Keratinocyte (primary cell): ENCODE results near the gene ZNF205. TPM values are rescaled to one million over a fixed set of nuclear protein-coding genes. Genes with fewer than 3 reads are reported as not detected.

ENCODE experiments used
- DNase-seq: peaks from one replicate; pipeline ENCODE4 v3.0.0-alpha.2; 2011; ENCODE audit warnings: low read depth, missing footprints, low spot score
- FAIRE-seq: peaks from 2 replicates; lab custom pipeline; 2011; peaks lifted over from hg19 to GRCh38; lab: Jason Lieb, UNC
- H2AFZ ChIP-seq: 2 replicates; pipeline ENCODE4 v1.6.0; 2012; ENCODE audit warnings: low read length, control low read depth, inconsistent platforms; ENCODE audit not compliant: control insufficient read depth
- H3K27ac ChIP-seq: 2 replicates; pipeline ENCODE4 v1.5.1; 2011; ENCODE audit warnings: low read length; ENCODE audit not compliant: control insufficient read depth, insufficient read depth
- H3K27me3 ChIP-seq: 3 replicates; pipeline ENCODE4 v1.6.0; 2011; ENCODE audit warnings: low read length; ENCODE audit not compliant: control insufficient read depth, insufficient read depth; ENCODE audit errors: extremely low read depth
- H3K36me3 ChIP-seq, 2 experiments: 2 replicates in 1 of 2; 3 replicates in 1 of 2; pipeline ENCODE4 v1.5.1; 2011; ENCODE audit warnings: low read length in 2 of 2, mild to moderate bottlenecking in 1 of 2; ENCODE audit not compliant: control insufficient read depth in 2 of 2, insufficient read depth in 2 of 2; ENCODE audit errors: extremely low read depth in 1 of 2
- H3K4me1 ChIP-seq: 3 replicates; pipeline ENCODE4 v1.5.1; 2011; ENCODE audit warnings: low read length; ENCODE audit not compliant: control insufficient read depth, insufficient read depth; ENCODE audit errors: extremely low read depth
- H3K4me2 ChIP-seq: 3 replicates; pipeline ENCODE4 v1.6.0; 2011; ENCODE audit warnings: low read depth, low read length; ENCODE audit not compliant: control insufficient read depth, insufficient read depth; ENCODE audit errors: extremely low read depth
- H3K4me3 ChIP-seq, 3 experiments: fragments of 200-600 bp in 1 of 3; sonication (generic) in 1 of 3; 2 replicates in 2 of 3; 3 replicates in 1 of 3; pipeline ENCODE4 v1.5.1; 2011 to 2016; ENCODE audit warnings: low read length in 3 of 3, mild to moderate bottlenecking in 3 of 3, control low read depth in 2 of 3, inconsistent platforms in 1 of 3, low read depth in 1 of 3, mixed read lengths in 1 of 3, mixed run types in 1 of 3, moderate library complexity in 1 of 3; ENCODE audit not compliant: control insufficient read depth in 2 of 3, insufficient read depth in 2 of 3; ENCODE audit errors: extremely low read depth in 1 of 3
- H3K79me2 ChIP-seq: 2 replicates; pipeline ENCODE4 v1.6.0; 2012; ENCODE audit warnings: low read length; ENCODE audit not compliant: control insufficient read depth, insufficient read depth
- H3K9ac ChIP-seq: 3 replicates; pipeline ENCODE4 v1.6.0; 2011; ENCODE audit warnings: low read length; ENCODE audit not compliant: control insufficient read depth, insufficient read depth; ENCODE audit errors: extremely low read depth
- H3K9me1 ChIP-seq: 3 replicates; pipeline ENCODE4 v1.6.0; 2011; ENCODE audit warnings: low read length; ENCODE audit not compliant: control insufficient read depth, insufficient read depth; ENCODE audit errors: extremely low read depth
- H3K9me3 ChIP-seq: 2 replicates; pipeline ENCODE4 v1.5.1; 2012; ENCODE audit warnings: low read depth, low read length; ENCODE audit not compliant: control insufficient read depth
- H4K20me1 ChIP-seq: 3 replicates; pipeline ENCODE4 v1.6.0; 2011; ENCODE audit warnings: low read length; ENCODE audit not compliant: control insufficient read depth, insufficient read depth; ENCODE audit errors: extremely low read depth
- CTCF ChIP-seq, 3 experiments: IDR thresholded peaks in 1 of 3; conservative IDR thresholded peaks in 1 of 3; optimal IDR thresholded peaks in 1 of 3; 2 replicates in 2 of 3; 3 replicates in 1 of 3; pipeline versions ENCODE3 to v1.5.1; 2011; ENCODE audit warnings: low read length in 3 of 3, mild to moderate bottlenecking in 3 of 3, moderate library complexity in 2 of 3, control low read depth in 1 of 3, inconsistent platforms in 1 of 3; ENCODE audit not compliant: insufficient read depth in 2 of 3; ENCODE audit errors: extremely low read depth in 1 of 3
- EZH2 ChIP-seq: IDR thresholded peaks from one replicate; pipeline ENCODE4 v1.6.1; 2012; ENCODE audit warnings: inconsistent platforms, mild to moderate bottlenecking, low read length, moderate library complexity
- dilution Hi-C: fragments of 300-500 bp; cut with MboI; formaldehyde crosslinking; loops from one replicate; pipeline ENCODE4 v1.7.0; 2020; ENCODE audit warnings: low sequenced_read_pairs; ENCODE audit not compliant: extremely low pct_ligation_motif_present
- polyA plus RNA-seq, 5 experiments: library from polyadenylated mRNA; depleted of rRNA in 3 of 5; stranded (reverse) in 3 of 5; stranded (forward) in 1 of 5; unstranded in 1 of 5; fragments of >200 nt; gene quantifications; 1 replicate in 1 of 5; 2 replicates in 3 of 5; 3 replicates in 1 of 5; pipeline versions ENCODE4 v1.2.1 to v1.2.3, GENCODE V29; 2011 to 2012; ENCODE audit warnings: missing spikeins in 2 of 5, low read depth in 1 of 5, low replicate concordance in 1 of 5

The ZNF205 gene
- polyA plus RNA-seq, 1 donor (not counting 4 experiments of a cell fraction or from before 2014, with no cell fraction given), result 6.0 TPM

GRCh38 chr16:3118204-3118790 is 5.9 kb downstream of the ZNF205 start:
- Histone ChIP-seq H3K4me1 (peaks cover 13% of the 10 kb centered on the region), H3K9me1 (no peaks in the 10 kb centered on the region), H3K79me2 (peaks cover 13% of the 10 kb centered on the region), H3K27me3 (no peaks in the 10 kb centered on the region), H3K36me3 (peaks cover 0 to 23% of the 10 kb centered on the region in 2 experiments), H3K27ac (no peak overlapping the region), H3K4me2 (no peak overlapping the region), H3K4me3 (no peak overlapping the region), H3K9me3 (no peaks in the 10 kb centered on the region), H3K9ac (no peak overlapping the region), H2AFZ (no peak overlapping the region), H4K20me1 (no peaks in the 10 kb centered on the region)
- FAIRE-seq (no peak), DNase-seq (no peak)
- TF ChIP-seq CTCF (optimal IDR thresholded peaks at IDR 0.05 in 1 of 3, IDR thresholded peaks at IDR 0.05 in 1 of 3, conservative IDR thresholded peaks at IDR 0.05 in 1 of 3; ENCODE audit: extremely low read depth in 1 of 3, insufficient read depth in 2 of 3, low read length in 3 of 3) (no peak), EZH2 (no peak)
- dilution Hi-C loops, result no loop called here

GRCh38 chr16:3118846-3119245 is 6.5 kb downstream of the ZNF205 start:
- Histone ChIP-seq H3K4me1 (peaks cover 13% of the 10 kb centered on the region), H3K4me2 (no peak overlapping the region), H2AFZ (no peak overlapping the region), H3K9me3 (no peaks in the 10 kb centered on the region), H3K27me3 (no peaks in the 10 kb centered on the region), H3K36me3 (peaks cover 0 to 23% of the 10 kb centered on the region in 2 experiments), H3K9ac (no peak overlapping the region), H4K20me1 (no peaks in the 10 kb centered on the region), H3K79me2 (peaks cover 8% of the 10 kb centered on the region), H3K27ac (no peak overlapping the region), H3K4me3 (no peak overlapping the region), H3K9me1 (no peaks in the 10 kb centered on the region)
- DNase-seq (no peak), FAIRE-seq (no peak)
- dilution Hi-C loops, result no loop called here
- no peak for TF ChIP-seq CTCF (optimal IDR thresholded peaks at IDR 0.05 in 1 of 3, IDR thresholded peaks at IDR 0.05 in 1 of 3, conservative IDR thresholded peaks at IDR 0.05 in 1 of 3; ENCODE audit: extremely low read depth in 1 of 3, insufficient read depth in 2 of 3, low read length in 3 of 3)
- TF ChIP-seq EZH2, result no peak
